Spleen (tissue), 11 donors: Measurements from ENCODE around the gene WFDC5. TPM values are rescaled to one million over a fixed set of nuclear protein-coding genes. Genes with fewer than 3 reads are reported as not detected.

Source experiments
- DNase-seq: peaks from one replicate; pipeline ENCODE4 v3.0.0-alpha.2; 2020
- H3K27ac ChIP-seq, 8 donors: fragments of 200-600 bp; sonication (generic) in 7 of 8; 1 replicate in 4 of 8; 2 replicates in 4 of 8; pipeline versions ENCODE4 v1.5.0 to v1.8.0; 2016 to 2021; ENCODE audit warnings: inconsistent platforms in 4 of 8, mild to moderate bottlenecking in 4 of 8, moderate library complexity in 1 of 8
- H3K27me3 ChIP-seq, 7 donors: fragments of 200-600 bp; sonication (generic) in 6 of 7; replicated peaks in 1 of 7; 1 replicate in 4 of 7; 2 replicates in 3 of 7; pipeline versions ENCODE4 v1.5.0 to v1.8.0; 2016 to 2021; ENCODE audit warnings: inconsistent platforms in 3 of 7, mild to moderate bottlenecking in 1 of 7
- H3K36me3 ChIP-seq, 6 donors: fragments of 200-600 bp; sonication (generic) in 5 of 6; 1 replicate in 4 of 6; 2 replicates in 2 of 6; pipeline versions ENCODE4 v1.5.0 to v1.8.0; 2016 to 2021; ENCODE audit warnings: inconsistent platforms in 2 of 6
- H3K4me1 ChIP-seq, 6 donors: fragments of 200-600 bp; sonication (generic) in 5 of 6; 1 replicate in 3 of 6; 2 replicates in 3 of 6; pipeline versions ENCODE4 v1.5.0 to v1.8.0; 2016 to 2021; ENCODE audit warnings: inconsistent platforms in 3 of 6
- H3K4me3 ChIP-seq, 8 donors: fragments of 200-600 bp; sonication (generic) in 7 of 8; 1 replicate in 4 of 8; 2 replicates in 4 of 8; pipeline versions ENCODE4 v1.5.0 to v1.8.0; 2016 to 2021; ENCODE audit warnings: inconsistent platforms in 4 of 8, mild to moderate bottlenecking in 4 of 8, moderate library complexity in 2 of 8
- H3K9me3 ChIP-seq, 8 donors: fragments of 200-600 bp; sonication (generic) in 7 of 8; 1 replicate in 4 of 8; 2 replicates in 4 of 8; pipeline versions ENCODE4 v1.5.0 to v1.8.0; 2016 to 2021; ENCODE audit warnings: inconsistent platforms in 4 of 8
- CTCF ChIP-seq, 11 experiments: fragments of 200-600 bp in 7 of 11; fragments of 450-650 bp in 4 of 11; sonication (generic) in 4 of 11; IDR thresholded peaks in 8 of 11; conservative IDR thresholded peaks in 3 of 11; 1 replicate in 7 of 11; 2 replicates in 4 of 11; pipeline versions ENCODE4 v1.4.0 to v1.8.0; 2016 to 2021; ENCODE audit warnings: antibody characterized with exemption in 11 of 11, inconsistent platforms in 4 of 11, mild to moderate bottlenecking in 1 of 11
- POLR2A ChIP-seq, 3 donors: fragments of 450-650 bp; IDR thresholded peaks; one replicate each; pipeline ENCODE4 v1.5.1; 2017; ENCODE audit warnings: antibody characterized with exemption in 3 of 3, mild to moderate bottlenecking in 1 of 3
- POLR2AphosphoS5 ChIP-seq, 3 donors: sonication (generic); formaldehyde crosslinking; IDR thresholded peaks; one replicate each; pipeline ENCODE4 v1.5.1; 2017; ENCODE audit warnings: antibody characterized with exemption in 3 of 3
- WGBS, 5 donors: extraction: QIAGEN DNeasy Blood & Tissue Kit in 3 of 5; methylation state at CpG; one replicate each; pipeline versions ENCODE4 v1.1.5 to v1.1.7; 2013 to 2018; 5-methylcytosine and 5-hydroxymethylcytosine counted together
- intact Hi-C: fragments of 100-400 bp; cut with DNase I; formaldehyde crosslinking; loops from one replicate; pipeline ENCODE4 v1.15.0; 2023; ENCODE audit warnings: low total_unique reads
- polyA plus RNA-seq, 3 donors: library from polyadenylated mRNA; stranded (reverse); fragments of 200-250 nt; gene quantifications; one replicate each; pipeline ENCODE4 v1.2.1, GENCODE V29; 2013
- total RNA-seq, 7 donors: library from RNA; depleted of rRNA in 3 of 7; stranded (reverse); fragments of >200 nt in 3 of 7; fragmentation: NEBNext Ultra II Directional in 4 of 7; extraction: Animal tissue kit (Norgen Biotek cat#: 25700) in 4 of 7; gene quantifications; one replicate each; pipeline versions ENCODE4 v1.1.0 to v1.2.1, GENCODE V29; 2016 to 2021
- donor health status: healthy with polysubstance abuse.
- donor health status: DM: no; HTN: no; CAD: no; lungs with moderate emphysema.
- donor health status: DM: no; HTN: no; CAD: no.
- donor health status: Bipolar disorder and iron deficiency.
- donor health status: healthy.
- donor health status: DM: no; HTN: no; CAD: no.
- donor health status: DM: yes; HTN: yes; CAD: no.

WFDC5 gene
- total and polyA plus RNA-seq, 10 donors: not detected

GRCh38 chr20:45136911-45137310, 21.9 kb upstream of the WFDC5 start:
- no peak for DNase-seq
- peaks cover 0 to 4% (median 0%) of the 10 kb centered on the region in 8 donors for H3K9me3 ChIP-seq
- no peaks in the 10 kb centered on the region for H3K36me3 ChIP-seq
- H3K27ac ChIP-seq: no peak overlapping the region
- intact Hi-C loops: no loop called here
- no peak overlapping the region for H3K4me3 ChIP-seq
- H3K4me1 ChIP-seq: peaks cover 0 to 4% (median 0%) of the 10 kb centered on the region in 6 donors
- 67 to 89% (median 72%) methylated on average over 1 to 2 of the region's 2 CpGs for WGBS, 5 donors
- TF ChIP-seq POLR2AphosphoS5 (IDR thresholded peaks at IDR 0.05) (no peak), POLR2A (IDR thresholded peaks at IDR 0.05) (no peak), CTCF (IDR thresholded peaks at IDR 0.05 in 8 of 11, conservative IDR thresholded peaks at IDR 0.05 in 3 of 11) (no peak)
- peaks cover 0 to 32% (median 0%) of the 10 kb centered on the region in 7 donors for H3K27me3 ChIP-seq

GRCh38 chr20:45128099-45128498, 13.1 kb upstream of the WFDC5 start:
- TF ChIP-seq POLR2A (IDR thresholded peaks at IDR 0.05): no peak
- TF ChIP-seq CTCF (IDR thresholded peaks at IDR 0.05 in 8 of 11, conservative IDR thresholded peaks at IDR 0.05 in 3 of 11): no peak
- no peak for TF ChIP-seq POLR2AphosphoS5 (IDR thresholded peaks at IDR 0.05)
- Histone ChIP-seq H3K27ac (no peak overlapping the region), H3K9me3 (no peaks in the 10 kb centered on the region), H3K27me3 (peaks cover 0 to 71% (median 7%) of the 10 kb centered on the region in 7 donors), H3K4me3 (no peak overlapping the region), H3K4me1 (no peaks in the 10 kb centered on the region), H3K36me3 (no peaks in the 10 kb centered on the region)
- no peak for DNase-seq
- WGBS, 5 donors: 71 to 78% (median 76%) methylated on average over 2 of the region's 2 CpGs
- intact Hi-C loops: no loop called here

- TF ChIP-seq POLR2AphosphoS5 (IDR thresholded peaks at IDR 0.05) (no peak), CTCF (IDR thresholded peaks at IDR 0.05 in 8 of 11, conservative IDR thresholded peaks at IDR 0.05 in 3 of 11) (no peak), POLR2A (IDR thresholded peaks at IDR 0.05) (no peak)
- H3K9me3 ChIP-seq: no peaks in the 10 kb centered on the region
- no peaks in the 10 kb centered on the region for H3K36me3 ChIP-seq
- DNase-seq: no peak
- 82 to 88% (median 85%) methylated on average over 6 of the region's 6 CpGs for WGBS, 5 donors
- H3K4me1 ChIP-seq: no peaks in the 10 kb centered on the region
- H3K27ac ChIP-seq: no peak within 1 kb of the TSS
- intact Hi-C loops: no loop called here
- no peak within 1 kb of the TSS for H3K4me3 ChIP-seq
- H3K27me3 ChIP-seq: peaks cover 0 to 44% (median 7%) of the 10 kb centered on the region in 7 donors
Measured at GRCh38 chr20:45124365-45124764, 9.4 kb upstream of the WFDC5 start, which contains the start of gene WFDC12. Gene WFDC12 (minus strand): TSS chr20:45124465. CDS start chr20:45124447, 18 bp downstream.

GRCh38 chr20:45121388-45121787, 6.4 kb upstream of the WFDC5 start:
- no peak overlapping the region for H3K27ac ChIP-seq
- H3K27me3 ChIP-seq: peaks cover 0 to 49% (median 4%) of the 10 kb centered on the region in 7 donors
- no peaks in the 10 kb centered on the region for H3K36me3 ChIP-seq
- DNase-seq: no peak
- intact Hi-C loops: no loop called here
- 85 to 93% (median 89%) methylated on average over 2 of the region's 2 CpGs for WGBS, 5 donors
- H3K4me3 ChIP-seq: no peak overlapping the region
- H3K4me1 ChIP-seq: no peaks in the 10 kb centered on the region
- no peaks in the 10 kb centered on the region for H3K9me3 ChIP-seq
- TF ChIP-seq CTCF (IDR thresholded peaks at IDR 0.05 in 8 of 11, conservative IDR thresholded peaks at IDR 0.05 in 3 of 11): no peak
- no peak for TF ChIP-seq POLR2A (IDR thresholded peaks at IDR 0.05)
- no peak for TF ChIP-seq POLR2AphosphoS5 (IDR thresholded peaks at IDR 0.05)
